ENCODE measurements around the gene MST1.

The MST1 gene

DNA sequence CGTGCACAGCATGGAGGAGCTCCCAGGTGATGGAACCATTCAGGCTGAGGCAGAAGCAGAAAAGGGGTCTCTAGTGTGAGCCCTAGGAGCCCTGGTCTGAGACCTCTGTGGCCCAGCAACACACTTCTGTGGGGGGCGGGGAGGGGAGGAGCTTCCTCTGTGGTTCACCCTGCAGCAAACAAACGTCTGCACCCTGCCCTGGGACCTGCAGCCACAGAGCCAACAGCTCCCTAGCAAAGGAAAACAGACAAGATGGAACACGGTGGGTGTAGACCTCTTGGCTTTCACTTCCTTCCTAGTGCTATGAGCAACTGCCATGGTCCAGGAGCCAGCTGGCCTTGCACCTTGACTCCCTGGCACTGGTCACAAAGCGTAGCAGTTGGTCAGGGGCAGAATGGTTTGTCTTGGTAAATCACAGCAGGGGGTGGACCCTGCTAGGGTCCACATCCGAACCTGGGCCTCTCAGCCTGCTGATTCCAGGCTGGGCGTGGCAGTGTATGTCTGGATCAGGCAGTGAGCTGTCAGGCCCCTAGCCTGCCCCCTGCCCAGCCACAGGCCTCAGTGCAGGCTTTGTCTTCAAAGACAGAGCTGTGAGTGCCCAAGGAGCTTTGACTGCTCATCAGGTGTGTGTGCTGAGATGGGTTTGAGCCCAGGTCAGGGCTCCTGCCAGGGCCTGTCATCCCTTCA, 23.5 kb upstream of the MST1 start:
- DNase-seq (ENCODE audit: low spot score in 2 of 2) (no peak), ATAC-seq (no peak)
- Mint-ChIP-seq H3K4me3 (no peak overlapping the region), H3K9me3 (no peaks in the 10 kb centered on the region), H3K36me3 (no peaks in the 10 kb centered on the region), H3K27ac (peak overlapping the region; percentile 52), H3K4me1 (no peaks in the 10 kb centered on the region)

DNA sequence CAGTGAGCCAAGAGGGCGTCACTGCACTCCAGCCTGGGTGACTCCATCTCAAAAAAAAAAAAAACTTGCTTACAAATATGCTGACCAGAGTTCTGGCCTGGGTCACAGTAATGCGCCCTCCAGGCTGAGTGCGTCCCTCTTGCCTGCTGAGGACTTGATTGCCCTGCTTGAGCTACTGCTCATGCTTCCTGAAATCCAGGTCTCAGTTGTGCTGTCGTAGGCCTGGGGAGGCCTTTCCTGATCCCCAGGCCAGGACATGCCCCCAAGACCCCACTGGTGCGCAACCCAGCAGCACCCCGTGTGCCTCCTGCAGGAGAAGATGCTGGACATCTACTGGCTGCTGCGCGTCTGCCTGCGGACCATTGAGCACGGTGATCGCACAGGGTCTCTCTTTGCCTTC, 22.9 kb upstream of the MST1 start:
- no peak overlapping the region for H3K4me3 Mint-ChIP-seq
- DNase-seq (ENCODE audit: low spot score in 2 of 2): no peak
- ATAC-seq: no peak
- peak overlapping the region; percentile 52 for H3K27ac Mint-ChIP-seq
- H3K9me3 Mint-ChIP-seq: no peaks in the 10 kb centered on the region
- no peaks in the 10 kb centered on the region for H3K4me1 Mint-ChIP-seq
- no peaks in the 10 kb centered on the region for H3K36me3 Mint-ChIP-seq

DNA sequence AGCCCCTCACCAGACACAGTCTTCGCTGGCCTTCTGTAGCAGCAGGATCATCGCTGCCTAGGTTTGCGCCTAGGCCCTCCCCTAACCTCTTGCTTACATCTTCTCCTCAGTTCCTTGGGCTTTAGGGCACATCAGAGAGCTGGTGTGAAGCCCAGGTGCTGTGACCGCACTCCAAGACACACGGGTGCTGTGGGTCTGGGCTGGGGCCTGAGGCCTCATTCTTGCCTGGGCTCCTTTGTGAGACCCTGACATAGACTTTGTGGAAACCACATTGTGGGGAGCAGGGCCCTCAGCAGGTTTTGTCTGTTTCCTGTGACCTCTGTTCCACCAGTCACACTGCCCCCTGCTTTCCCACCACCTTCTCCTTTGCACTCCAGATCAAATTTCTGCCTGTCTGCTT, 22.2 kb upstream of the MST1 start:
- Mint-ChIP-seq H3K9me3 (no peaks in the 10 kb centered on the region), H3K4me1 (no peaks in the 10 kb centered on the region), H3K36me3 (no peaks in the 10 kb centered on the region), H3K27ac (peak overlapping the region; percentile 52), H3K4me3 (no peak overlapping the region)
- no peak for ATAC-seq
- DNase-seq (ENCODE audit: low spot score in 2 of 2): no peak

DNA sequence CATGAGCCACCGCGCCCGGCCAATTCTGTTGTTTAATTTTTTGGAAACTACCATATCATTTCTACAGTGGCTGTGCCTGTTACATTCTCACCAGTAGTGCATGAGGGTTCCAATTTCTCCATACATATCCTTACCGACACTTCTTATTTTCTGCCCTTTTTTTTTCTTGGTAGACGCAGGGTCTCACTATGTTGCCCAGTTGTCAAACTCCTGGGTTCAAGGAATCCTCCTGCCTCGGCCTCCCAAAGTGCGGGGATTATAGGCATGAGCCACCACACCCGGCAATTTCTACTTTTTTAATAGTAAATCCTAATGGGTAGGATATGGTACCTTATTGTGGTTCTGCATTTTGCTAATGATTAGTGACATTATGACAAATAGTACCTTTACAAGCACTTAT, 20.6 kb upstream of the MST1 start:
- DNase-seq (ENCODE audit: low spot score in 2 of 2): no peak
- Mint-ChIP-seq H3K27ac (no peak overlapping the region), H3K4me1 (no peaks in the 10 kb centered on the region), H3K36me3 (no peaks in the 10 kb centered on the region), H3K4me3 (no peak overlapping the region), H3K9me3 (no peaks in the 10 kb centered on the region)
- ATAC-seq: no peak

DNA sequence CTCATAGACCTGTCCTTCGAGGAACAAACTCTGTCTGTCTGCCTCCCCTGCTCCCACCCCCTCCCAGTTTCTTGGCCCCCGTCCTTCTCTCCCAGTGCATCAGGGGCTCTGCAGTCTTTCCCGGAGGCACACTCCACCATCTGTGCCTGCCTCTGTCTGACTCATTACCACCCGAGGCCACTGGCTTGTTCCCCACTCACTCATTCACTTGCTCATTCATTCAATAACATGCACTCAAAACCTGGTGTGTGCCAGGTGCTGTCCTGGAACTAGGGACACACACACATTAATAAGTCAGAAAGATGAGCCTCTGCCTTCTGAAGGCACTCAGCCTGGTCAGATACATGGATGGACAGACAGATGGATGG, 17.8 kb upstream of the MST1 start:
- Mint-ChIP-seq H3K27ac (peak overlapping the region; percentile 74), H3K9me3 (no peaks in the 10 kb centered on the region), H3K36me3 (peaks cover 6% of the 10 kb centered on the region), H3K4me1 (peaks cover 7% of the 10 kb centered on the region), H3K4me3 (no peak overlapping the region)
- no peak for DNase-seq (ENCODE audit: low spot score in 2 of 2)
- ATAC-seq: no peak

DNA sequence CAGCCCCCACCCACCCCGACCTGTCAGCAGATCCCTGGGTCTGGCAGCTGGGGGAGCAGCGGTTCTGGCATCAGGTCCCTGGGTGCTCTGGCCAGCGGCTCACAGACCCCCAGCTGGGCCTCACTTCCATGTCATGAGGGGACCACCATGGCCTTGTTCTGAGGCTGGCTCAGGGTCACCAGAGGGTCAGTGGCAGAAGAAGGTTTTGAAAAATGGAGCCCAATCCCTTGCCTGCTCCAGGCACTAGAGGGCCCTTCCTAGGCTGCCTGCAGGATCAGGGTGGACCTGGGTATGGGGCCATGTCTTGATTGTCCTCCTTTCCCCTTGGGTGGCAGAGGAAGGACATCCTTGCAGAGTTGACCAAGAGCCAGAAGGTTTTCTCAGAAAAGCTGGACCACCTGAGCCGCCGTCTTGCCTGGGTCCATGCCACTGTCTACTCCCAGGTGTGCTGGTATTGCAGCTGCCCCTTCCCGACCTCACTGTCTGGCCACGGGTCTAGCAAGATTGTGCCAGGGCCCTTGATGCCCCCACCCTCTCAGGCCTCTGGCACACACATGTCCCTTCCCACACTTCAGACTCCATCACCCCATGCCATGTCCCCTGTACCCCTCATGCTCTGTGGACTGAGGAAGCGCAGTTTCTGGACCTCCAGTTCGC, 17.3 kb upstream of the MST1 start:
- peaks cover 6% of the 10 kb centered on the region for H3K36me3 Mint-ChIP-seq
- ATAC-seq: no peak
- H3K4me1 Mint-ChIP-seq: peaks cover 7% of the 10 kb centered on the region
- no peak overlapping the region for H3K4me3 Mint-ChIP-seq
- H3K27ac Mint-ChIP-seq: peak overlapping the region; percentile 74
- DNase-seq (ENCODE audit: low spot score in 2 of 2): no peak
- no peaks in the 10 kb centered on the region for H3K9me3 Mint-ChIP-seq

DNA sequence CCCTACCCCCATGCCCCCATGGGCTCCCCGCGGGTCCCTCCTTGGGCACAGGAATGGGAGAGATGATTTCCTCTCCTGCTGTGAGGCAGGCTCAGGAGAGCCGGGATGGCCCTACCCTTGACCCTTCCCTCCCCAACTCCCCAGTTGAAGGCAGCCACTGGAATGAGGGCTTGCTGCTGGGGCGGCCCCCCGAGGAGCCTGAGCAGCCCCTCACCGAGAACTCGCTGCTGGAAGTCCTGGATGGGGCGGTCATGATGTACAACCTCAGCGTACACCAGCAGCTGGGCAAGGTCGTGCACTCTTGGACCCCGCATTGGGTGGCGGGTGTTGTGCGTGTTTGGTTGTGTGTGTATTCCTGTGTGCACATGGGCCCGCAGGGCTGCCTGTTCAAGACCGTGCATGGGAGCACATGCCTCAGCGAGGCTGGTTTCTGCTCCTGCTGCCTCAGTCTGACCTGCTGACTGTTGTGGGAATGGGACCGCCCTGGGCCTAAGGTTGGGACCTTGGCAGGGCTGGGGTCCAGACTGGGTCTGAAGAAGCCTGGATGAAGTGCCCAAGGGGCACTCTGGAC, 16.2 kb upstream of the MST1 start:
- H3K9me3 Mint-ChIP-seq: no peaks in the 10 kb centered on the region
- no peak overlapping the region for H3K4me3 Mint-ChIP-seq
- H3K4me1 Mint-ChIP-seq: peaks cover 7% of the 10 kb centered on the region
- peaks cover 6% of the 10 kb centered on the region for H3K36me3 Mint-ChIP-seq
- no peak for ATAC-seq
- H3K27ac Mint-ChIP-seq: no peak overlapping the region
- no peak for DNase-seq (ENCODE audit: low spot score in 2 of 2)

DNA sequence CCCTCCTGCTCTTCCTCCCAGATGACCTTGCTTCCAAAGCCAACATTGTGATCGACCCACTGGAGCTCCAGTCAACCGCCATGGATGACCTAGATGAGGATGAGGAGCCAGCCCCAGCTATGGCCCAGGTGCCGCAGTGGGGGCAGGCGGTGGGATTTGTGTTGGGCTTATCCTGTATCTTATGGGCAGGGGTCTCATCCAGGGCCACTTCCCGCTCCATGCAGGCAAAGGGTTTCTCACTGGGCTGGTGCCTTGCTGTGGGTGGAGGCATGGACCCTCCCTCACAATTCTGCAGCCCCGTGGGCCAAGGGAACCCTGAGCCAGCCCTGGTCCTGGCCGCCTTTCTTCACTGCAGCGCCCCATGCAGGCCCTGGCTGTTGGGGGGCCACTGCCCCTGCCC, 15.4 kb upstream of the MST1 start:
- DNase-seq (ENCODE audit: low spot score in 2 of 2) (no peak), ATAC-seq (no peak)
- Mint-ChIP-seq H3K9me3 (no peaks in the 10 kb centered on the region), H3K36me3 (peaks cover 6% of the 10 kb centered on the region), H3K4me3 (no peak overlapping the region), H3K4me1 (peaks cover 7% of the 10 kb centered on the region), H3K27ac (no peak overlapping the region)

DNA sequence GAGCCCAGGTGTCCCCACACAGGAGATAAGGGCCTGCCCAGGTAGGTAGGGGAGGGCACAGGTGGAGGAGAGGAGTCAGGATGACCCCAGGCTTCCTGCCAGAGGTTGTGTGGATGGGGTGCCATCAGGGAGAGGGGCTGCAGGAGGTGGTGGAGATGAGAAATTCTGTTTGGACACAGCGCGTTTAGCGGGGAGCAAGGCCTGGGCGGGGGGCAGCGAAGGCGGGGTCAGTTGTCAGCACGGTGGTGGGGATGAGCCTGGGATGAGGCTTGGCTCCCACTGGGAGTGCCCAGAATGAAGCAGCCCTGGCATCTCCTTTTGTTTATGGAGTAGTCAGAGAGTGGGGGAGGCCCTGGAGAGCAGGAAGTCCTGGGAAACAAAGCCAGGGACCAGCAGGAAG, 14.7 kb upstream of the MST1 start:
- no peaks in the 10 kb centered on the region for H3K9me3 Mint-ChIP-seq
- ATAC-seq: no peak
- peaks cover 6% of the 10 kb centered on the region for H3K36me3 Mint-ChIP-seq
- H3K4me3 Mint-ChIP-seq: no peak overlapping the region
- peaks cover 7% of the 10 kb centered on the region for H3K4me1 Mint-ChIP-seq
- H3K27ac Mint-ChIP-seq: peak overlapping the region; percentile 67
- DNase-seq (ENCODE audit: low spot score in 2 of 2): no peak

DNA sequence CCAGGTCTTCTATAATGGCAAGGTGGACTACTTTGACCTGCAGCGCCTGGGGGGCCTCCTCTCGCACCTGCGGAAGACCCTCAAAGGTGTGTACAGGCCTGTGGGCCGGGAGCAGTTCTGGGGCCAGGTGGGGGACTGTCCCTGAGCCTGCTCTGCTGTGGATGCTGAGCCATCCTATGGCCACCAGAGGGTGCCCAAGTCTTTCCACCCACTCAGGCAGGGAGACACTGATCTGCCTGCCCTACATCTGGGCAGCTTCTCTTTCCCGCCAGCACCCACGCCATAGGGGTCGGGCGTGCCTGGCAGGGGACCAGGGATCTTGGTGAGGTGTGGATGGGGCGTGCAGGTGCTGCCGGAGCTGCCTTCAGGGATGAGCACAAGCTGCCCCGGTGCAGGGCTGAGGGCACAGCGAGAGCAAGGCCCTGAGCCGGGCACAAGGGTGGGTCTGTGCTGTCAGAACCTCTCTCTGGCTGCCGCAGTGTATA, 14.2 kb upstream of the MST1 start:
- H3K9me3 Mint-ChIP-seq: no peaks in the 10 kb centered on the region
- H3K36me3 Mint-ChIP-seq: peaks cover 6% of the 10 kb centered on the region
- H3K27ac Mint-ChIP-seq: peak overlapping the region; percentile 67
- no peak overlapping the region for H3K4me3 Mint-ChIP-seq
- ATAC-seq: peak; percentile 89
- H3K4me1 Mint-ChIP-seq: peaks cover 7% of the 10 kb centered on the region
- DNase-seq (ENCODE audit: low spot score in 2 of 2): peak; percentile 35 to 78

DNA sequence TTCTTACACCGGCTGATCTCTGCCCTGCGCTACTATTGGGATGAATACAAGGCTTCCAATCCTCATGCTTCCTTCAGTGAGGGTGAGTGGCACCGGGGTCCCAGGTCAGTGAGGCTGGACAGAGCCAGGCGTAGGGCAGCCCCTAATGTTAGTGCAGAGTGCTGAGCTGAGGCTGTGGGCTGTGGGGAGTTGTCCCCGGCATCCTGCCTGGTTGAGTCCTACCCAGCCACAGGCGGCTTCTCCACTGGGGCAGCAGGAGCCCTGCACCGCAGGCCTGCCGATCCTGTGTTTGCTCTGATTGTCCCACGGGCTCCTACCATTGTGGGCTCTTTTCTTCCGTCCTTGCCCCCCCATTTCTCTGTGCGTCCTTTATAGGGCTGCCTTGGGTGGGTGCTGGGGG, 13.4 kb upstream of the MST1 start:
- peaks cover 6% of the 10 kb centered on the region for H3K36me3 Mint-ChIP-seq
- DNase-seq (ENCODE audit: low spot score in 2 of 2) (no peak), ATAC-seq (no peak)
- H3K27ac Mint-ChIP-seq: peak overlapping the region; percentile 67
- H3K4me1 Mint-ChIP-seq: peaks cover 7% of the 10 kb centered on the region
- H3K4me3 Mint-ChIP-seq: no peak overlapping the region
- no peaks in the 10 kb centered on the region for H3K9me3 Mint-ChIP-seq

DNA sequence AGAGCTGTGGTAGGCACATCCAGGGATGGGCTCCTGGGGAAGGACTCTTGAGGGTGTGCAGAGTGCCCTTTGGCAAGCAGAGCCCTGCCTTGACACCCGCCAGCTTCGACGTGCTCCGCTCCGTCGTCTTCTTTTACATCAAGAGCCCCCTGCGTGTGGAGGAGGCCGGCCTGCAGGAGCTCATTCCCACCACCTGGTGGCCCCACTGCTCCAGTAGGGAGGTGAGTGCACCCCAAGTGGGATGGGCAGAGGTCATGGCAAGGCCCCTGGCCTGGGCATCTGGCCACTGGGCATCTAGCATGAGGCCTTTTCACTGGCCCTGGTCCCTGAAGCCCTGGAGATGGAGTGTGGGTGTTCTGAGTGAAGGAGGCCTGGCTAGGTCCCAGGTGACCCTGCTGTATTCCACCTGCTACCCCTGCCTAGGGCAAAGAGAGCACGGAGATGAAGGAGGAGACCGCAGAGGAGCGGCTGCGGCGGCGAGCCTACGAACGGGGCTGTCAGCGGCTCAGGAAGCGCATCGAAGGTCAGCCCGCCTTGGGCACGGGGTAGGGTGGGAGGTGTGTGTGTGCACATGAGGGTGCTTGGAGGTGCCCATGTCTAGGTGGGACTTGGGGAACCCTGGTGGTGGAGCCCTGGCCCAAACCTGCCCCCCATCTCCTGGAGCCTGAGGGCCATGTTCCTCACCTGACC, 12.3 kb upstream of the MST1 start:
- H3K36me3 Mint-ChIP-seq: peaks cover 6% of the 10 kb centered on the region
- H3K4me3 Mint-ChIP-seq: no peak overlapping the region
- no peaks in the 10 kb centered on the region for H3K9me3 Mint-ChIP-seq
- ATAC-seq (no peak), DNase-seq (ENCODE audit: low spot score in 2 of 2) (no peak)
- peak overlapping the region; percentile 71 for H3K27ac Mint-ChIP-seq
- peaks cover 7% of the 10 kb centered on the region for H3K4me1 Mint-ChIP-seq

DNA sequence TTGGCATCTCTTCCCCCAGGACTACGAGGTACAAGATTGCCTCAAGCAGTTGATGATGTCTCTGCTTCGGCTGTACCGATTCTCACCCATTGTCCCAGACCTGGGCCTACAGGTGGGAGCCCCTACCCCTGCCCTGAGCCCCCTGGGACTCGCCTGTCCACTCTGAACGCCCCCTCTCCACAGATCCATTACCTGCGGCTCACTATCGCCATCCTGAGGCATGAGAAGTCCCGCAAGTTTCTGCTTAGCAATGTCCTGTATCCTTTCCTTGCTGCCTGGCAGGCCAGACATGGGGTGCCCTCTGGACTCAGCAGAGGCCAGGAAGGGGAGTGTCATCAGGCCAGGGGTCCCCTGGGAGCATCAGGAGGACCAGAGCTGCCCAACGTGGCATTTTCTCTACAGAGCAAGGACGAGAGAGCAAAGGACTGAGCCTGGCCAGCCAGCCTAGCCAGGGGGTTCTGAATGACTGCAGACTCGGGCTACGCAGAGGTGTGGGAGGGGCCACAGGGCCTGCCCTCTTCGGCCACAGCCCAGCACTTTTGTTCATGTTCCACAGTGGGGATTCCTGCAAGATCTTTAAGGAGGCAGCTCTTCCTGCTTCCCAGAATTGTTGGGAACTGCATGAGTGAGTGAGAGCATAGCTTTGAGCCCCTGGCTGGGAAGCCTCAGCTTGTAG, 11.3 kb upstream of the MST1 start:
- Mint-ChIP-seq H3K9me3 (no peaks in the 10 kb centered on the region), H3K4me3 (no peak overlapping the region), H3K27ac (peak overlapping the region; percentile 71), H3K36me3 (peaks cover 6% of the 10 kb centered on the region), H3K4me1 (peaks cover 7% of the 10 kb centered on the region)
- no peak for ATAC-seq
- DNase-seq (ENCODE audit: low spot score in 2 of 2): no peak

DNA sequence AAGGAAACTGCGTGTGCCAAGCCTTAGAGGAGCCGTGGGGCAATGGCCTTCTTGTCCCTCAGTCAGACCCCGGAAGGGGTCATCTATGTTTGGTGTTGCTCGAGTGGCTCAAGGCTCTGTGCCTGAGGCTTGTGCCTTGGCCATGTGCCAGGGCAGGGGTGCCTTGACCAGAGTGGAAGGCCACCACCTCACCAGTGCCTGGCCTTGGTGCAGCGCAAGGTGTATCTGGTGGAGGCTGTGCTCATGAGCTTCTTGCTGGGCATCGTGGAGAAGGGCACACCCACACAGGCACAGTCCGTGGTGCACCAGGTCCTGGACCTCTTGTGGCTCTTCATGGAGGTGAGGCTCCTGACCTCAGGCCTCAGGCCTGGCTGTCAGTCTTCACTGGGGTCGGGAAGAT, 10.7 kb upstream of the MST1 start:
- H3K4me1 Mint-ChIP-seq: peaks cover 7% of the 10 kb centered on the region
- DNase-seq (ENCODE audit: low spot score in 2 of 2): no peak
- no peak for ATAC-seq
- H3K36me3 Mint-ChIP-seq: peaks cover 6% of the 10 kb centered on the region
- H3K27ac Mint-ChIP-seq: peak overlapping the region; percentile 71
- H3K9me3 Mint-ChIP-seq: no peaks in the 10 kb centered on the region
- H3K4me3 Mint-ChIP-seq: no peak overlapping the region

DNA sequence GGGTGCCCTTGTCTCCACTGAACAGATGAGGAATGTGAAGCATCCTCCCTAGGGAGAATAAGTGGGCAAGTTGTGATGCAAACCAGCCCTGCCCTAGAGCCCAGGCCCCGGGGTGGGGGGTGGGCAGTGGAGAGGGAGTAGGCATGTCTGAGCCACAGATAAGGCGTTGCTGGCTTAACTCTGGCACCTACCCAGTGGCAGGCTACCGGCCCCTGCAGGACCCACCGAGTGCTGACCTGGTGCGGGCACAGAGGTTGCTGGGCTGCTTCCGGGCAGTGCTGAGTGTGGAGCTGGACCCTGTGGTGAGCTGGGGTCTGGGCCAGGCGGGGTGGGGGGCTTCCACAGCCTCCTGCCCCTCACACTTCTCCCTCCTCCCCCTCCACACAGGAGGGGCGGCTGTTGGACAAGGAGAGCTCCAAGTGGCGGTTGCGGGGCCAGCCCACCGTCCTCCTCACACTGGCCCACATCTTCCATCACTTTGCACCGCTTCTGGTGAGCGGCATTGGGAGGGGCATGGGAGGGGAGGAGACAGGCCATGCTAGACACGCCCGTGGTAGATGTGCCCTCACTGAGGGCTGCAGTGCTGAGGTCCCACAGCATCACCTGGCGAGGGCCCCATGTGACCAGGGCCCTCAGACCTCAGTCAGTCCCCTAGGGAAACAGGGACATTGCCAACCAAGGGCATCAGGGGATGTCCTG, 10.2 kb upstream of the MST1 start:
- DNase-seq (ENCODE audit: low spot score in 2 of 2) (no peak), ATAC-seq (no peak)
- H3K4me3 Mint-ChIP-seq: no peak overlapping the region
- peak overlapping the region; percentile 71 for H3K27ac Mint-ChIP-seq
- peaks cover 7% of the 10 kb centered on the region for H3K4me1 Mint-ChIP-seq
- H3K9me3 Mint-ChIP-seq: no peaks in the 10 kb centered on the region
- H3K36me3 Mint-ChIP-seq: peaks cover 6% of the 10 kb centered on the region
